Dendritic cell treated with granulocyte-macrophage colony-stimulating factor and Interleukin-4, amounts not matched to agents 40 ng/mL and 50 ng/mL, for 4 days (primary cell): ENCODE results near the gene YTHDC2.

Source experiments
- H3K27ac Mint-ChIP-seq: one replicate; pipeline ENCODE4 v1.8.0; 2022; ENCODE audit warnings: mild to moderate bottlenecking, mixed read lengths
- H3K27me3 Mint-ChIP-seq: one replicate; pipeline ENCODE4 v1.8.0; 2022; ENCODE audit warnings: mild to moderate bottlenecking, mixed read lengths
- H3K36me3 Mint-ChIP-seq: one replicate; pipeline ENCODE4 v1.8.0; 2022; ENCODE audit warnings: low read depth, mixed read lengths
- H3K4me1 Mint-ChIP-seq: one replicate; pipeline ENCODE4 v1.8.0; 2022; ENCODE audit warnings: low read depth, mixed read lengths
- H3K4me3 Mint-ChIP-seq: one replicate; pipeline ENCODE4 v1.8.0; 2022; ENCODE audit warnings: mild to moderate bottlenecking, moderate library complexity, mixed read lengths
- H3K9me3 Mint-ChIP-seq: one replicate; pipeline ENCODE4 v1.8.0; 2022; ENCODE audit warnings: mixed read lengths
- intact Hi-C: fragments of 100-400 bp; cut with micrococcal nuclease; formaldehyde crosslinking; loops from one replicate; pipeline ENCODE4 v1.15.0; 2022

The YTHDC2 gene

GRCh38 chr5:113531481-113532159, 18.1 kb downstream of the YTHDC2 start:
- H3K27me3 Mint-ChIP-seq, result no peaks in the 10 kb centered on the region
- peaks cover 39% of the 10 kb centered on the region for H3K36me3 Mint-ChIP-seq
- no peaks in the 10 kb centered on the region for H3K4me1 Mint-ChIP-seq
- H3K4me3 Mint-ChIP-seq, result no peak overlapping the region
- H3K27ac Mint-ChIP-seq, result no peak overlapping the region
- H3K9me3 Mint-ChIP-seq, result peaks cover 13% of the 10 kb centered on the region
- intact Hi-C loops, result no loop called here

DNA sequence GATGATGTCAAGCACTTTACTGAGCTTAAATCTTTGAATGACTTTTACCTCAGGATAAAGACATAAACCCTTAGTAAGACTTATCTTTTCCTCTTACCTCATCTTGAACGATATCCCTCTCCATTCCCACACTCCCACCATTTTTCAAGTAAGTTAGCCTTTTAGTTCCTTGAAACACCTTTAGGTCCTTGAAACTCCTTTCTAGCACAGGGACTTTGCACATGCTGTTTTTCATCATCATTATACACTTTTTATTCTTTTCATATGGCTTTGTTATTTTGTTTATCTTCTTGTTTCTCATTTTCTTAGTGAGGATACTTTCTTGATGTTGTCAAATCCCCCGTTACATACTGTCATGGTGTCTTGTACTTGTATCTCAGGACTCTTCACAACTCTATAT, 24.8 kb downstream of the YTHDC2 start:
- Mint-ChIP-seq H3K4me3 (no peak overlapping the region), H3K4me1 (no peaks in the 10 kb centered on the region), H3K27me3 (no peaks in the 10 kb centered on the region), H3K27ac (no peak overlapping the region), H3K36me3 (peaks cover 63% of the 10 kb centered on the region), H3K9me3 (no peaks in the 10 kb centered on the region)
- intact Hi-C loops, result no loop called here

GRCh38 chr5:113546703-113547183, 33.2 kb downstream of the YTHDC2 start:
- Mint-ChIP-seq H3K4me3 (no peak overlapping the region), H3K27ac (no peak overlapping the region), H3K27me3 (no peaks in the 10 kb centered on the region), H3K9me3 (no peaks in the 10 kb centered on the region), H3K4me1 (peaks cover 7% of the 10 kb centered on the region), H3K36me3 (peaks cover 66% of the 10 kb centered on the region)
- intact Hi-C loops, result no loop called here

GRCh38 chr5:113548396-113548795, 34.9 kb downstream of the YTHDC2 start:
- no peaks in the 10 kb centered on the region for H3K27me3 Mint-ChIP-seq
- H3K4me1 Mint-ChIP-seq, result peaks cover 7% of the 10 kb centered on the region
- intact Hi-C loops, result no loop called here
- H3K27ac Mint-ChIP-seq, result no peak overlapping the region
- H3K4me3 Mint-ChIP-seq, result no peak overlapping the region
- no peaks in the 10 kb centered on the region for H3K9me3 Mint-ChIP-seq
- peaks cover 72% of the 10 kb centered on the region for H3K36me3 Mint-ChIP-seq

- intact Hi-C loops, result no loop called here
- no peaks in the 10 kb centered on the region for H3K27me3 Mint-ChIP-seq
- H3K9me3 Mint-ChIP-seq, result no peaks in the 10 kb centered on the region
- peaks cover 52% of the 10 kb centered on the region for H3K36me3 Mint-ChIP-seq
- H3K27ac Mint-ChIP-seq, result no peak overlapping the region
- no peak overlapping the region for H3K4me3 Mint-ChIP-seq
- H3K4me1 Mint-ChIP-seq, result peaks cover 7% of the 10 kb centered on the region
Measured at GRCh38 chr5:113552137-113552536, 38.6 kb downstream of the YTHDC2 start.

DNA sequence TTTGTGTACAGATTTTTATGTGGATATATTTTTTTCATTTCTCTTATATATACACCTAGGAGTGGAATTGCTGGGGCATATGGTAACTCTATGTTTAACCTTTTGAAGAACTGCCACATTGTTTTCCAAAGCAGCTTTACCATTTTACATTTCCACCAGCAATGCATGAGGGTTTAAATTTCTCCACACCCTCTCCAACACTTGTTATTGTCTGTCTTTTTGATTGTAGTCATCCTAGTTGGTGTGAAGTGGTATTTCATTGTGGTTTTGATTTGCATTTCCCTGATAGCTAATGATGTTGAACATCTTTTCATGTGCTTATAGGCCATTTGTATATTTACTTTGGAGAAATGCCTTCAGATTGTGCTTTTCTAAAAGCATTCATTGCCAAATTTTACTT, 39.1 kb downstream of the YTHDC2 start:
- Mint-ChIP-seq H3K27me3 (no peaks in the 10 kb centered on the region), H3K4me3 (no peak overlapping the region), H3K4me1 (peaks cover 7% of the 10 kb centered on the region), H3K36me3 (peaks cover 52% of the 10 kb centered on the region), H3K27ac (no peak overlapping the region), H3K9me3 (no peaks in the 10 kb centered on the region)
- intact Hi-C loops, result no loop called here

GRCh38 chr5:113562828-113563400, 49.4 kb downstream of the YTHDC2 start:
- intact Hi-C loops, result loop anchor here (10.0 kb wide), 1 partner anchor 768 kb away; no protein-coding TSS in a partner anchor
- Mint-ChIP-seq H3K4me1 (no peaks in the 10 kb centered on the region), H3K4me3 (no peak overlapping the region), H3K36me3 (peaks cover 79% of the 10 kb centered on the region), H3K27ac (no peak overlapping the region), H3K9me3 (no peaks in the 10 kb centered on the region), H3K27me3 (no peaks in the 10 kb centered on the region)

GRCh38 chr5:113569396-113569795, 55.9 kb downstream of the YTHDC2 start:
- Mint-ChIP-seq H3K4me1 (no peaks in the 10 kb centered on the region), H3K36me3 (peaks cover 86% of the 10 kb centered on the region), H3K4me3 (no peak overlapping the region), H3K9me3 (peaks cover 17% of the 10 kb centered on the region), H3K27ac (no peak overlapping the region), H3K27me3 (no peaks in the 10 kb centered on the region)
- intact Hi-C loops, result loop anchor here (10.0 kb wide), 1 partner anchor 775 kb away; no protein-coding TSS in a partner anchor

GRCh38 chr5:113572716-113573115, 59.2 kb downstream of the YTHDC2 start:
- Mint-ChIP-seq H3K36me3 (peaks cover 81% of the 10 kb centered on the region), H3K9me3 (peaks cover 17% of the 10 kb centered on the region), H3K27ac (no peak overlapping the region), H3K4me3 (no peak overlapping the region), H3K27me3 (no peaks in the 10 kb centered on the region), H3K4me1 (no peaks in the 10 kb centered on the region)
- intact Hi-C loops, result no loop called here

- no peaks in the 10 kb centered on the region for H3K27me3 Mint-ChIP-seq
- H3K4me3 Mint-ChIP-seq, result no peak overlapping the region
- no peaks in the 10 kb centered on the region for H3K4me1 Mint-ChIP-seq
- H3K36me3 Mint-ChIP-seq, result peaks cover 81% of the 10 kb centered on the region
- H3K9me3 Mint-ChIP-seq, result peaks cover 17% of the 10 kb centered on the region
- no peak overlapping the region for H3K27ac Mint-ChIP-seq
- intact Hi-C loops, result no loop called here
Measured at GRCh38 chr5:113574417-113574816, 60.9 kb downstream of the YTHDC2 start.

GRCh38 chr5:113575074-113575473, 61.6 kb downstream of the YTHDC2 start:
- Mint-ChIP-seq H3K36me3 (peaks cover 81% of the 10 kb centered on the region), H3K4me1 (no peaks in the 10 kb centered on the region), H3K27me3 (no peaks in the 10 kb centered on the region), H3K27ac (no peak overlapping the region), H3K4me3 (no peak overlapping the region), H3K9me3 (peaks cover 17% of the 10 kb centered on the region)
- intact Hi-C loops, result no loop called here

DNA sequence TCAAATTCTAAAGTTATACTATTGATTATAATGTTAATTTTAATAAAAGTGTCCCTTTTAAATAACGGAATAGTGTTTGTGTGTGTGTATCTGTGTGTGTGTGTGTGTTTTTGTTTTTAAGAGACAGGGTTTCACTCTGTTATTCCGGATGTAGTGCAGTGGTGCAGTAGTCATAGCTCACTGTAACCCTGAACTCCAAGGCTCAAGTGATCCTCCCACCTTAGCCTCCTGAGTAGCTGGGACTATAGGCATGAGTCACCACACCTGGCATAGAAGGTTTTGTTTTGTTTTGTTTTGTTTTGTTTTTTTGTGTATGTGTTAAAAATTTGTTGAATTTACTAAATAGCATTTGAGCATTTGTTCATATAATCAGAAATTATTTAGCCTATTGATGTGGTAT, 64.6 kb downstream of the YTHDC2 start:
- Mint-ChIP-seq H3K27me3 (no peaks in the 10 kb centered on the region), H3K9me3 (no peaks in the 10 kb centered on the region), H3K4me3 (no peak overlapping the region), H3K27ac (no peak overlapping the region), H3K36me3 (peaks cover 65% of the 10 kb centered on the region), H3K4me1 (no peaks in the 10 kb centered on the region)
- intact Hi-C loops, result no loop called here

- H3K36me3 Mint-ChIP-seq, result peaks cover 64% of the 10 kb centered on the region
- intact Hi-C loops, result loop anchor here (5.0 kb wide), 1 partner anchor 584 kb away; no protein-coding TSS in a partner anchor
- H3K27ac Mint-ChIP-seq, result no peak overlapping the region
- H3K9me3 Mint-ChIP-seq, result no peaks in the 10 kb centered on the region
- H3K27me3 Mint-ChIP-seq, result no peaks in the 10 kb centered on the region
- H3K4me1 Mint-ChIP-seq, result no peaks in the 10 kb centered on the region
- no peak overlapping the region for H3K4me3 Mint-ChIP-seq
Measured at GRCh38 chr5:113581388-113581787, 67.9 kb downstream of the YTHDC2 start.

- Mint-ChIP-seq H3K9me3 (no peaks in the 10 kb centered on the region), H3K36me3 (peaks cover 32% of the 10 kb centered on the region), H3K4me3 (no peak overlapping the region), H3K27me3 (peaks cover 14% of the 10 kb centered on the region), H3K4me1 (no peaks in the 10 kb centered on the region), H3K27ac (no peak overlapping the region)
- intact Hi-C loops, result no loop called here
Measured at GRCh38 chr5:113598150-113598549, 84.7 kb downstream of the YTHDC2 start.
